GM21390 (cell line): ENCODE measurements around the gene PLEKHG7.
"Not testable (repeated sequence)": the region's sequence is repeated elsewhere in the genome, so short reads cannot be mapped to it uniquely, and the experiment has no call there.

Experiments
- ATAC-seq: cut with Tn5 transposase; IDR thresholded peaks from one replicate; pipeline ENCODE4 v1.9.1; 2021; ENCODE audit not compliant: unreplicated experiment

PLEKHG7 gene

GRCh38 chr12:92702754-92703679, at the start of gene PLEKHG7:
Gene PLEKHG7 (plus strand): TSS chr12:92702989. CDS start chr12:92706632, 3,643 bp downstream.
- ATAC-seq = peak; percentile 93

- ATAC-seq = not testable (repeated sequence)
Observed at GRCh38 chr12:92654256-92654655, 48.5 kb upstream of the PLEKHG7 start.

- no peak for ATAC-seq
Observed at GRCh38 chr12:92654929-92655328, 47.9 kb upstream of the PLEKHG7 start.

- no peak for ATAC-seq
Observed at GRCh38 chr12:92656911-92657310, 45.9 kb upstream of the PLEKHG7 start.

GRCh38 chr12:92657770-92658169, 45.0 kb upstream of the PLEKHG7 start:
- no peak for ATAC-seq

- ATAC-seq = no peak
Observed at GRCh38 chr12:92658611-92659010, 44.2 kb upstream of the PLEKHG7 start.

- ATAC-seq = no peak
Observed at GRCh38 chr12:92661269-92661668, 41.5 kb upstream of the PLEKHG7 start.

GRCh38 chr12:92665496-92665895, 37.3 kb upstream of the PLEKHG7 start:
- ATAC-seq = no peak

GRCh38 chr12:92668739-92669138, 34.0 kb upstream of the PLEKHG7 start:
- no peak for ATAC-seq

GRCh38 chr12:92671524-92671923, 31.3 kb upstream of the PLEKHG7 start:
- not testable (repeated sequence) for ATAC-seq

- peak; percentile 78 for ATAC-seq
Observed at GRCh38 chr12:92673756-92674155, 29.0 kb upstream of the PLEKHG7 start.

GRCh38 chr12:92674500-92674899, 28.3 kb upstream of the PLEKHG7 start:
- ATAC-seq = no peak

- ATAC-seq = no peak
Observed at GRCh38 chr12:92675092-92675865, 27.5 kb upstream of the PLEKHG7 start.

- ATAC-seq = no peak
Observed at GRCh38 chr12:92676710-92677109, 26.1 kb upstream of the PLEKHG7 start.

GRCh38 chr12:92690601-92691000, 12.2 kb upstream of the PLEKHG7 start:
- no peak for ATAC-seq

- ATAC-seq = no peak
Observed at GRCh38 chr12:92695056-92695455, 7.7 kb upstream of the PLEKHG7 start.

GRCh38 chr12:92695577-92695976, 7.2 kb upstream of the PLEKHG7 start:
- ATAC-seq = no peak

- ATAC-seq = no peak
Observed at GRCh38 chr12:92696216-92696615, 6.6 kb upstream of the PLEKHG7 start.

GRCh38 chr12:92698474-92698873, 4.3 kb upstream of the PLEKHG7 start:
- no peak for ATAC-seq

- no peak for ATAC-seq
Observed at GRCh38 chr12:92701441-92701840, 1.3 kb upstream of the PLEKHG7 start.

- no peak for ATAC-seq
Observed at GRCh38 chr12:92703786-92704185, 997 bp downstream of the PLEKHG7 start.

GRCh38 chr12:92706594-92706993, 3.8 kb downstream of the PLEKHG7 start:
- no peak for ATAC-seq
